ENCODE results near the gene PRKCSH.

Gene PRKCSH

GRCh38 chr19:11499890-11500420 is 64.5 kb downstream of the PRKCSH start:
- no peak for DNase-seq (ENCODE audit: low read depth in 3 of 3)

All from stimulated activated CD4-positive, alpha-beta T cell treated with anti-CD3 and anti-CD28 coated beads, TNF-alpha, amount 100 ng/mL, for 48 hours (primary cell).